Panc1 (cell line): ENCODE data around the gene PDZD4. TPM values are rescaled to one million over a fixed set of nuclear protein-coding genes. Genes with fewer than 3 reads are reported as not detected.

Experiments
- ATAC-seq: fragments of 200-7000 bp; cut with Tn5 transposase; 2 replicates; pipeline ENCODE4 v1.9.1; 2020; ENCODE audit warnings: mild to moderate bottlenecking, moderate library complexity
- BruUV-seq: library from RNA; stranded (reverse); fragments of 400-500 nt; replicated peaks from 2 replicates; lab custom pipeline; 2021; lab: Mats Ljungman, UMichigan
- CTCF ChIA-PET: fragments of 300-600 bp; sonication (Branson Sonifier 250); formaldehyde crosslinking; loops from one replicate; lab custom pipeline; 2022; ENCODE audit warnings: antibody characterized with exemption; lab: Charles Lee
- POLR2A ChIA-PET: fragments of 300-600 bp; sonication (Branson Sonifier 250); formaldehyde crosslinking; loops from one replicate; lab custom pipeline; 2022; ENCODE audit warnings: antibody characterized with exemption; lab: Charles Lee
- DNase-seq: peaks from one replicate; pipeline ENCODE4 v3.0.0-alpha.2; 2010; ENCODE audit warnings: low read depth, low spot score
- H3K27ac ChIP-seq: 2 replicates; pipeline ENCODE4 v1.5.1; 2011; ENCODE audit warnings: mild to moderate bottlenecking, low read length, inconsistent platforms
- H3K27me3 ChIP-seq: fragments of 200-500 bp; sonication (Bioruptor generic); 2 replicates; pipeline ENCODE4 v1.6.0; 2014; ENCODE audit warnings: low read length, inconsistent platforms; ENCODE audit not compliant: control insufficient read depth, insufficient read depth
- H3K36me3 ChIP-seq: fragments of 200-500 bp; sonication (Bioruptor generic); 2 replicates; pipeline ENCODE4 v1.5.1; 2014; ENCODE audit warnings: inconsistent platforms, mild to moderate bottlenecking, low read length, moderate library complexity; ENCODE audit not compliant: control insufficient read depth, insufficient read depth
- H3K4me1 ChIP-seq: 2 replicates; pipeline ENCODE4 v1.5.1; 2011; ENCODE audit warnings: inconsistent platforms, mild to moderate bottlenecking, low read length, moderate library complexity; ENCODE audit not compliant: control insufficient read depth, insufficient read depth
- H3K4me3 ChIP-seq, 2 experiments: 2 replicates each; pipeline ENCODE4 v1.5.1; 2011 to 2012; ENCODE audit warnings: low read depth in 2 of 2, low read length in 2 of 2, mild to moderate bottlenecking in 2 of 2, inconsistent platforms in 1 of 2, moderate library complexity in 1 of 2
- H3K9me3 ChIP-seq: fragments of 200-500 bp; sonication (Bioruptor generic); 2 replicates; pipeline ENCODE4 v1.5.1; 2014; ENCODE audit warnings: low read depth, mild to moderate bottlenecking, inconsistent platforms, low read length, moderate library complexity; ENCODE audit not compliant: control insufficient read depth, insufficient read depth
- POLR2AphosphoS5 ChIP-seq: IDR thresholded peaks from 2 replicates; pipeline ENCODE4 v1.6.1; 2012; ENCODE audit warnings: mild to moderate bottlenecking, low read depth, low read length, moderate library complexity
- SIN3A ChIP-seq: IDR thresholded peaks from 2 replicates; pipeline ENCODE4 v1.6.1; 2012; ENCODE audit warnings: low read depth, mild to moderate bottlenecking, low read length, moderate library complexity, borderline replicate concordance; ENCODE audit not compliant: insufficient read depth
- TCF7L2 ChIP-seq: IDR thresholded peaks from 2 replicates; pipeline ENCODE4 v1.6.1; 2011; ENCODE audit warnings: mild to moderate bottlenecking, low read depth, low read length, inconsistent platforms
- in situ Hi-C: cut with HindIII; loops from 2 replicates; pipeline ENCODE4 v1.10.0; 2016; ENCODE audit warnings: low sequenced_read_pairs, low pct_unique_long_range_greater_than_20kb
- intact Hi-C: fragments of 100-400 bp; cut with micrococcal nuclease; formaldehyde crosslinking; loops from one replicate; pipeline ENCODE4 v1.10.0; 2022; ENCODE audit not compliant: unreplicated experiment
- total RNA-seq: library from RNA; stranded (reverse); gene quantifications from one replicate; pipeline ENCODE4 v1.2.1, GENCODE V29; 2021; ENCODE audit not compliant: unreplicated experiment
- TF ChIP-seq, protein P1 (sequence below): fragments of 450-650 bp; IDR thresholded peaks from 2 replicates; pipeline ENCODE4 v1.5.1; 2017; ENCODE audit warnings: mild to moderate bottlenecking
- TF ChIP-seq, protein P2 (sequence below), 2 experiments: IDR thresholded peaks; 2 replicates each; pipeline ENCODE4 v1.6.1; 2011 to 2012; ENCODE audit warnings: low read depth in 2 of 2, control low read depth in 1 of 2, low read length in 1 of 2, mild to moderate bottlenecking in 1 of 2, moderate library complexity in 1 of 2; ENCODE audit not compliant: insufficient read depth in 1 of 2

Gene PDZD4
- total RNA-seq, 1 experiment from 2014 or later, result 37.2 TPM

DNA sequence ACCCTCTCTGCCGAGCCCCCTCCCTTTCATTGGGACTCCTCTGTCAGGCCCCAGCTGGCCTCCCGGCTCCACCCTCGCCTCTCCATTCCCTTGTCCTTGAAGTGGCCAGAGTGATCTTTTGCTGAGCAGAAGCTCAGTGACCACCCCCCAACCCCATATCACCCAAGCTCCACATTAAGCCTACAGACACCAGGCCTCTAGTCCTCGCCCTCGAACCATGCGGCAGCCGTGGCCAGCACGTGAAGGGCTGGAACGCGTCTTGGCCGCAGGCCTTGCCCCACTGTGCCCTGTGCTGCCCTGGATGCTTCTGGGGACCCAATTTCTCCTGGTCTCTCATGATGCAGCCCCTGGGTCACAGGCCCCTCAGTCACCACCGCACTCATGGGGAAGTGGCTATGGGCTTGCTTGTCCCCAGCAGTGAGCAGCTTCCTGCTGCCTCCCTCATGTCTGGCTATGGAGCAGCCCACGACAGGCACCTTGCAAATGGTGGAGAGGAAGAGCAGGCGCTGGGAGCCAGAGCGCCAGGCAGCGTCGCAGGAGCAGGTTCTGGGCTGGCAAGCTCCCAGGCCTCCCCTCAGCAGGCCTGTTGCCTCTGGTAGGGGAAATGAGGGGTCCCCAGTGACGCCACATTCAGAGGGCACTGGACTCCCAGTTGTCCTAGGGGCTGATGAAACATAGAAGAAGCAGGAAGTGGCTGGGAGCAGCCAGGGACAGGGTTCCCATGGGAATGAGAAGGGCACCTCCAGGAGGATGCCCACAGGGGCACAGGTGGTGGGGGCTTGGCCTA lies 50.3 kb downstream of the PDZD4 start:
- H3K9me3 ChIP-seq, result no peaks in the 10 kb centered on the region
- ChIA-PET POLR2A (no interaction called here), CTCF (no interaction called here)
- H3K27ac ChIP-seq, result no peak overlapping the region
- H3K4me1 ChIP-seq, result peaks cover 16% of the 10 kb centered on the region
- no peaks in the 10 kb centered on the region for H3K27me3 ChIP-seq
- in situ Hi-C loops (no loop called here), intact Hi-C loops (no loop called here)
- no peak overlapping the region for H3K4me3 ChIP-seq
- DNase-seq (no peak), ATAC-seq (no peak)
- TF ChIP-seq POLR2AphosphoS5, result no peak
- TF ChIP-seq, protein P1, sequence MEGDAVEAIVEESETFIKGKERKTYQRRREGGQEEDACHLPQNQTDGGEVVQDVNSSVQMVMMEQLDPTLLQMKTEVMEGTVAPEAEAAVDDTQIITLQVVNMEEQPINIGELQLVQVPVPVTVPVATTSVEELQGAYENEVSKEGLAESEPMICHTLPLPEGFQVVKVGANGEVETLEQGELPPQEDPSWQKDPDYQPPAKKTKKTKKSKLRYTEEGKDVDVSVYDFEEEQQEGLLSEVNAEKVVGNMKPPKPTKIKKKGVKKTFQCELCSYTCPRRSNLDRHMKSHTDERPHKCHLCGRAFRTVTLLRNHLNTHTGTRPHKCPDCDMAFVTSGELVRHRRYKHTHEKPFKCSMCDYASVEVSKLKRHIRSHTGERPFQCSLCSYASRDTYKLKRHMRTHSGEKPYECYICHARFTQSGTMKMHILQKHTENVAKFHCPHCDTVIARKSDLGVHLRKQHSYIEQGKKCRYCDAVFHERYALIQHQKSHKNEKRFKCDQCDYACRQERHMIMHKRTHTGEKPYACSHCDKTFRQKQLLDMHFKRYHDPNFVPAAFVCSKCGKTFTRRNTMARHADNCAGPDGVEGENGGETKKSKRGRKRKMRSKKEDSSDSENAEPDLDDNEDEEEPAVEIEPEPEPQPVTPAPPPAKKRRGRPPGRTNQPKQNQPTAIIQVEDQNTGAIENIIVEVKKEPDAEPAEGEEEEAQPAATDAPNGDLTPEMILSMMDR, result no peak
- TF ChIP-seq, protein P2, sequence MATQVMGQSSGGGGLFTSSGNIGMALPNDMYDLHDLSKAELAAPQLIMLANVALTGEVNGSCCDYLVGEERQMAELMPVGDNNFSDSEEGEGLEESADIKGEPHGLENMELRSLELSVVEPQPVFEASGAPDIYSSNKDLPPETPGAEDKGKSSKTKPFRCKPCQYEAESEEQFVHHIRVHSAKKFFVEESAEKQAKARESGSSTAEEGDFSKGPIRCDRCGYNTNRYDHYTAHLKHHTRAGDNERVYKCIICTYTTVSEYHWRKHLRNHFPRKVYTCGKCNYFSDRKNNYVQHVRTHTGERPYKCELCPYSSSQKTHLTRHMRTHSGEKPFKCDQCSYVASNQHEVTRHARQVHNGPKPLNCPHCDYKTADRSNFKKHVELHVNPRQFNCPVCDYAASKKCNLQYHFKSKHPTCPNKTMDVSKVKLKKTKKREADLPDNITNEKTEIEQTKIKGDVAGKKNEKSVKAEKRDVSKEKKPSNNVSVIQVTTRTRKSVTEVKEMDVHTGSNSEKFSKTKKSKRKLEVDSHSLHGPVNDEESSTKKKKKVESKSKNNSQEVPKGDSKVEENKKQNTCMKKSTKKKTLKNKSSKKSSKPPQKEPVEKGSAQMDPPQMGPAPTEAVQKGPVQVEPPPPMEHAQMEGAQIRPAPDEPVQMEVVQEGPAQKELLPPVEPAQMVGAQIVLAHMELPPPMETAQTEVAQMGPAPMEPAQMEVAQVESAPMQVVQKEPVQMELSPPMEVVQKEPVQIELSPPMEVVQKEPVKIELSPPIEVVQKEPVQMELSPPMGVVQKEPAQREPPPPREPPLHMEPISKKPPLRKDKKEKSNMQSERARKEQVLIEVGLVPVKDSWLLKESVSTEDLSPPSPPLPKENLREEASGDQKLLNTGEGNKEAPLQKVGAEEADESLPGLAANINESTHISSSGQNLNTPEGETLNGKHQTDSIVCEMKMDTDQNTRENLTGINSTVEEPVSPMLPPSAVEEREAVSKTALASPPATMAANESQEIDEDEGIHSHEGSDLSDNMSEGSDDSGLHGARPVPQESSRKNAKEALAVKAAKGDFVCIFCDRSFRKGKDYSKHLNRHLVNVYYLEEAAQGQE (IDR thresholded peaks at IDR 0.05; ENCODE audit: insufficient read depth in 1 of 2, low read depth in 2 of 2, low read length in 1 of 2), result no peak
- no peak for TF ChIP-seq TCF7L2
- TF ChIP-seq SIN3A, result no peak
- BruUV-seq, result no TSS peak
- no peaks in the 10 kb centered on the region for H3K36me3 ChIP-seq

DNA sequence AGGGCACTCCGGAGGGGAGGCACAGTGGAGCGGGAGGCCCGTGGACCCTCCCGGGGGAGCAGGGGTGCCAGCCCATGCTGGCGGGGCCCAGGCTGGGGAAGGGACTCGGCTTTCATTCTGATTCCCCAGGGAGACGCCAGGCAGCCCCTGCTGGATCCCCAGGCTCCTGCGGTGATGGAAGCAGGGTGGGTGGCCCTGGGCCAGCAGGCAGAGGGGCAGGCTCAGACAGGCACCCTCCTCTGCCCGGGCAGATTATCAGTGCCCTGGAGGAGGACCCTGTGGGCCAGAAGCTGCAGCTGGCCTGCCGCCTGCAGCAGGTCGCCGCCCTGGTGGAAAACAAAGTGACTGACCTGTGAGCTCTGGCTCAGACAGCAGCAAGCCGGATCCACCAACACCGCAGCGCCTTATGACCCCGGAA lies 51.7 kb downstream of the PDZD4 start:
- Histone ChIP-seq H3K27me3 (no peaks in the 10 kb centered on the region), H3K27ac (no peak overlapping the region), H3K36me3 (no peaks in the 10 kb centered on the region), H3K9me3 (no peaks in the 10 kb centered on the region), H3K4me1 (peaks cover 16% of the 10 kb centered on the region), H3K4me3 (no peak overlapping the region)
- ChIA-PET POLR2A (interaction anchor here (1.1 kb wide), 1 partner anchor 100 kb away, joined by 4 read pairs; no protein-coding TSS in a partner anchor), CTCF (no interaction called here)
- BruUV-seq, result no TSS peak
- DNase-seq (no peak), ATAC-seq (no peak)
- in situ Hi-C loops (no loop called here), intact Hi-C loops (no loop called here)
- TF ChIP-seq, protein P1, result no peak
- no peak for TF ChIP-seq SIN3A
- no peak for TF ChIP-seq POLR2AphosphoS5
- TF ChIP-seq, protein P2 (IDR thresholded peaks at IDR 0.05; ENCODE audit: insufficient read depth in 1 of 2, low read depth in 2 of 2, low read length in 1 of 2), result no peak
- TF ChIP-seq TCF7L2, result no peak
